ENCODE results near the gene RBBP6.

GRCh38 chr16:24612656-24613055, 73.3 kb downstream of the RBBP6 start:
- TF ChIP-seq CTCF (IDR thresholded peaks at IDR 0.05; ENCODE audit: insufficient read depth, low read length, poor library complexity, severe bottlenecking) (no peak), EZH2phosphoT487 (conservative IDR thresholded peaks at IDR 0.05; ENCODE audit: low read length) (no peak)
